ENCODE measurements around the gene ISCA2.

DNA sequence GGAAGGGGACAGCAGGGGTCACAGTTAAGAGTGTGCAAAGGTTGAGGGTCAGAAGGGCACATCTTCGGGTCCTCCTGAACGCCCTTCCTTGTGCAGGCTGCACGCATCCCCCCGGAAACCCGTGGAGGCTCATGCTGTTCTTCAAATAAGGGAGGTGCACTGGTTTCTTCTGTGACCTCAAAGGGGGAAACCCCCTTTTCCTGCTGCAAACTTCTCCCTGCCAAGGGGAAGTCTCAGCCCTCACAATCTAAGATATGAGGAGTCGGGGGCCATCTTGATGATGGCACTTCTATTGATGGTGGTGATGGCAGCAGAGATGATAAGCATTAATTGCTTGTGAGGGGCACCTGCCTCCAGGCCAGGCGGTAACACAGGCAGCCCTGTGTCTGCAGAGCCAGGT, 40.0 kb downstream of the ISCA2 start:
- TF ChIP-seq, protein P1, sequence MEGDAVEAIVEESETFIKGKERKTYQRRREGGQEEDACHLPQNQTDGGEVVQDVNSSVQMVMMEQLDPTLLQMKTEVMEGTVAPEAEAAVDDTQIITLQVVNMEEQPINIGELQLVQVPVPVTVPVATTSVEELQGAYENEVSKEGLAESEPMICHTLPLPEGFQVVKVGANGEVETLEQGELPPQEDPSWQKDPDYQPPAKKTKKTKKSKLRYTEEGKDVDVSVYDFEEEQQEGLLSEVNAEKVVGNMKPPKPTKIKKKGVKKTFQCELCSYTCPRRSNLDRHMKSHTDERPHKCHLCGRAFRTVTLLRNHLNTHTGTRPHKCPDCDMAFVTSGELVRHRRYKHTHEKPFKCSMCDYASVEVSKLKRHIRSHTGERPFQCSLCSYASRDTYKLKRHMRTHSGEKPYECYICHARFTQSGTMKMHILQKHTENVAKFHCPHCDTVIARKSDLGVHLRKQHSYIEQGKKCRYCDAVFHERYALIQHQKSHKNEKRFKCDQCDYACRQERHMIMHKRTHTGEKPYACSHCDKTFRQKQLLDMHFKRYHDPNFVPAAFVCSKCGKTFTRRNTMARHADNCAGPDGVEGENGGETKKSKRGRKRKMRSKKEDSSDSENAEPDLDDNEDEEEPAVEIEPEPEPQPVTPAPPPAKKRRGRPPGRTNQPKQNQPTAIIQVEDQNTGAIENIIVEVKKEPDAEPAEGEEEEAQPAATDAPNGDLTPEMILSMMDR (conservative IDR thresholded peaks at IDR 0.05 in 1 of 2, IDR thresholded peaks at IDR 0.05 in 1 of 2; ENCODE audit: low read depth in 1 of 2, low read length in 2 of 2), result no peak
- no peak for TF ChIP-seq EZH2 (IDR thresholded peaks at IDR 0.05; ENCODE audit: low read length, missing control alignments)
